Measurements from ENCODE around the gene CLEC4A.
"Not testable (repeated sequence)": the region's sequence is repeated elsewhere in the genome, so short reads cannot be mapped to it uniquely, and the experiment has no call there.

CLEC4A gene

GRCh38 chr12:8123124-8123912 lies at the start of gene CLEC4A:
Gene CLEC4A (plus strand): TSS chr12:8123617. CDS start chr12:8123879, 262 bp downstream.
- DNase-seq (ENCODE audit: low spot score) = peak; percentile 70

- DNase-seq (ENCODE audit: low spot score) = no peak
Measured at GRCh38 chr12:8075935-8076334, 47.5 kb upstream of the CLEC4A start.

GRCh38 chr12:8076366-8076765 lies 47.1 kb upstream of the CLEC4A start:
- no peak for DNase-seq (ENCODE audit: low spot score)

GRCh38 chr12:8077207-8077606 lies 46.2 kb upstream of the CLEC4A start:
- no peak for DNase-seq (ENCODE audit: low spot score)

- peak; percentile 64 for DNase-seq (ENCODE audit: low spot score)
Measured at GRCh38 chr12:8078398-8078797, 45.0 kb upstream of the CLEC4A start.

- no peak for DNase-seq (ENCODE audit: low spot score)
Measured at GRCh38 chr12:8078916-8079315, 44.5 kb upstream of the CLEC4A start.

GRCh38 chr12:8080120-8080519 lies 43.3 kb upstream of the CLEC4A start:
- peak; percentile 61 for DNase-seq (ENCODE audit: low spot score)

- DNase-seq (ENCODE audit: low spot score) = peak; percentile 54
Measured at GRCh38 chr12:8081251-8081920, 42.0 kb upstream of the CLEC4A start.

GRCh38 chr12:8082808-8083100 lies 40.7 kb upstream of the CLEC4A start:
- DNase-seq (ENCODE audit: low spot score) = no peak

- not testable (repeated sequence) for DNase-seq (ENCODE audit: low spot score)
Measured at GRCh38 chr12:8084351-8084750, 39.1 kb upstream of the CLEC4A start.

- no peak for DNase-seq (ENCODE audit: low spot score)
Measured at GRCh38 chr12:8087666-8088065, 35.8 kb upstream of the CLEC4A start.

GRCh38 chr12:8088574-8088973 lies 34.8 kb upstream of the CLEC4A start:
- no peak for DNase-seq (ENCODE audit: low spot score)

GRCh38 chr12:8089277-8089676 lies 34.1 kb upstream of the CLEC4A start:
- not testable (repeated sequence) for DNase-seq (ENCODE audit: low spot score)

GRCh38 chr12:8089716-8090115 lies 33.7 kb upstream of the CLEC4A start:
- no peak for DNase-seq (ENCODE audit: low spot score)

- DNase-seq (ENCODE audit: low spot score) = no peak
Measured at GRCh38 chr12:8093291-8093690, 30.1 kb upstream of the CLEC4A start.

GRCh38 chr12:8096281-8096915 lies 27.0 kb upstream of the CLEC4A start:
- DNase-seq (ENCODE audit: low spot score) = no peak

GRCh38 chr12:8099235-8099634 lies 24.2 kb upstream of the CLEC4A start:
- DNase-seq (ENCODE audit: low spot score) = no peak

GRCh38 chr12:8108808-8109398 lies 14.5 kb upstream of the CLEC4A start:
- DNase-seq (ENCODE audit: low spot score) = peak; percentile 87

- not testable (repeated sequence) for DNase-seq (ENCODE audit: low spot score)
Measured at GRCh38 chr12:8113117-8113516, 10.3 kb upstream of the CLEC4A start.

- DNase-seq (ENCODE audit: low spot score) = no peak
Measured at GRCh38 chr12:8120072-8120713, 3.2 kb upstream of the CLEC4A start.

- no peak for DNase-seq (ENCODE audit: low spot score)
Measured at GRCh38 chr12:8127138-8127537, 3.7 kb downstream of the CLEC4A start.
